Tibial nerve (tissue), 4 donors: ENCODE measurements around the gene MEGF8. TPM values are rescaled to one million over a fixed set of nuclear protein-coding genes. Genes with fewer than 3 reads are reported as not detected.

Experiments
- DNase-seq, 2 donors: peaks; one replicate each; pipeline ENCODE4 v3.0.0-alpha.2; 2019; ENCODE audit warnings: low spot score in 2 of 2
- H3K27ac ChIP-seq, 4 donors: fragments of 200-600 bp; sonication (generic) in 3 of 4; one replicate each; pipeline ENCODE4 v1.5.1; 2017 to 2019; ENCODE audit warnings: mild to moderate bottlenecking in 1 of 4
- H3K27me3 ChIP-seq, 2 donors: fragments of 200-600 bp; sonication (generic) in 1 of 2; one replicate each; pipeline versions ENCODE4 v1.5.1 to v1.6.0; 2017 to 2019
- H3K36me3 ChIP-seq, 3 donors: fragments of 200-600 bp; sonication (generic); one replicate each; pipeline ENCODE4 v1.5.1; 2018 to 2019
- H3K4me1 ChIP-seq, 4 donors: fragments of 200-600 bp; sonication (generic) in 3 of 4; one replicate each; pipeline ENCODE4 v1.5.1; 2017 to 2019
- H3K4me3 ChIP-seq, 4 donors: fragments of 200-600 bp; sonication (generic) in 3 of 4; one replicate each; pipeline ENCODE4 v1.5.1; 2017 to 2019; ENCODE audit warnings: mild to moderate bottlenecking in 1 of 4, moderate library complexity in 1 of 4
- H3K9me3 ChIP-seq, 4 donors: fragments of 200-600 bp; sonication (generic) in 3 of 4; one replicate each; pipeline ENCODE4 v1.5.1; 2017 to 2019
- CTCF ChIP-seq, 5 experiments: fragments of 200-600 bp in 3 of 5; fragments of 450-650 bp in 2 of 5; sonication (generic) in 3 of 5; IDR thresholded peaks; one replicate each; pipeline ENCODE4 v1.5.1; 2016 to 2019; ENCODE audit warnings: antibody characterized with exemption in 5 of 5, mild to moderate bottlenecking in 3 of 5, moderate library complexity in 2 of 5
- EP300 ChIP-seq, 2 donors: sonication (generic); formaldehyde crosslinking; IDR thresholded peaks; one replicate each; pipeline ENCODE4 v1.6.1; 2017; ENCODE audit warnings: antibody characterized with exemption in 2 of 2, mild to moderate bottlenecking in 1 of 2
- POLR2A ChIP-seq, 2 donors: fragments of 450-650 bp; IDR thresholded peaks; one replicate each; pipeline ENCODE4 v1.6.1; 2017; ENCODE audit warnings: antibody characterized with exemption in 2 of 2, mild to moderate bottlenecking in 2 of 2, moderate library complexity in 2 of 2
- WGBS, 2 donors: methylation state at CpG; one replicate each; pipeline ENCODE4 v1.1.5; 2018; 5-methylcytosine and 5-hydroxymethylcytosine counted together
- total RNA-seq, 4 donors: library from RNA; depleted of rRNA; stranded (reverse); fragments of >200 nt; gene quantifications; one replicate each; pipeline ENCODE4 v1.1.0, GENCODE V29; 2016

MEGF8 gene
- total RNA-seq, 4 donors from 2014 or later, result 17.9 to 33.3 (median 22.4) TPM

GRCh38 chr19:42389899-42390298 is 64.5 kb downstream of the MEGF8 start, which contains the start of gene CNFN:
Gene CNFN (minus strand): TSS chr19:42390297. CDS start chr19:42389037, 1,260 bp downstream.
- Histone ChIP-seq H3K27me3 (peaks cover 0 to 54% of the 10 kb centered on the region in 2 donors), H3K9me3 (no peaks in the 10 kb centered on the region), H3K4me3 (no peak within 1 kb of the TSS), H3K36me3 (no peaks in the 10 kb centered on the region), H3K27ac (no peak within 1 kb of the TSS), H3K4me1 (peaks cover 0 to 10% (median 5%) of the 10 kb centered on the region in 4 donors)
- 51 to 58% methylated on average over 12 of the region's 12 CpGs for WGBS, 2 donors
- no peak for DNase-seq
- TF ChIP-seq CTCF (IDR thresholded peaks at IDR 0.05), result no peak
- TF ChIP-seq EP300 (IDR thresholded peaks at IDR 0.05), result no peak
- TF ChIP-seq POLR2A (IDR thresholded peaks at IDR 0.05), result no peak

GRCh38 chr19:42392165-42392564 is 66.7 kb downstream of the MEGF8 start:
- Histone ChIP-seq H3K27me3 (peaks cover 0 to 42% of the 10 kb centered on the region in 2 donors), H3K36me3 (no peaks in the 10 kb centered on the region), H3K9me3 (no peaks in the 10 kb centered on the region), H3K4me1 (peaks cover 0 to 13% (median 3%) of the 10 kb centered on the region in 4 donors), H3K4me3 (no peak overlapping the region), H3K27ac (no peak overlapping the region)
- 71 to 80% methylated on average over 4 of the region's 4 CpGs for WGBS, 2 donors
- no peak for DNase-seq
- TF ChIP-seq CTCF (IDR thresholded peaks at IDR 0.05) (no peak), EP300 (IDR thresholded peaks at IDR 0.05) (no peak), POLR2A (IDR thresholded peaks at IDR 0.05) (no peak)

GRCh38 chr19:42394751-42395150 is 69.3 kb downstream of the MEGF8 start:
- no peaks in the 10 kb centered on the region for H3K36me3 ChIP-seq
- 82% methylated on average over 8 of the region's 8 CpGs for WGBS, 2 donors
- TF ChIP-seq POLR2A (IDR thresholded peaks at IDR 0.05) (no peak), CTCF (IDR thresholded peaks at IDR 0.05) (no peak), EP300 (IDR thresholded peaks at IDR 0.05) (no peak)

GRCh38 chr19:42396381-42397262 is 71.2 kb downstream of the MEGF8 start:
- H3K27ac ChIP-seq, result peak overlapping the region; percentile 79 to 88 (median 86)
- no peaks in the 10 kb centered on the region for H3K27me3 ChIP-seq
- peaks cover 0 to 24% (median 11%) of the 10 kb centered on the region in 4 donors for H3K4me1 ChIP-seq
- DNase-seq, result peak; percentile 93 to 96
- H3K36me3 ChIP-seq, result no peaks in the 10 kb centered on the region
- TF ChIP-seq POLR2A (IDR thresholded peaks at IDR 0.05) (peak in 1 of 2 donors; percentile 78), EP300 (IDR thresholded peaks at IDR 0.05) (peak; percentile 83 to 84), CTCF (IDR thresholded peaks at IDR 0.05) (peak in 1 of 5 experiments; percentile 25)
- H3K9me3 ChIP-seq, result no peaks in the 10 kb centered on the region
- peak overlapping the region; percentile 30 to 54 (median 52) for H3K4me3 ChIP-seq
- WGBS, 2 donors, result 4% methylated on average over 40 to 42 of the region's 42 CpGs

More at GRCh38 chr19:42394751-42395150, 69.3 kb downstream of the MEGF8 start:
- Histone ChIP-seq H3K27ac (no peak overlapping the region), H3K4me3 (no peak overlapping the region), H3K9me3 (no peaks in the 10 kb centered on the region), H3K27me3 (peaks cover 0 to 17% of the 10 kb centered on the region in 2 donors), H3K4me1 (peaks cover 0 to 16% (median 7%) of the 10 kb centered on the region in 4 donors)
- DNase-seq, result no peak
